HG03565 (cell line): ENCODE data around the gene PLIN4.

ENCODE experiments used
- ATAC-seq: cut with Tn5 transposase; IDR thresholded peaks from one replicate; pipeline ENCODE4 v1.9.1; 2021; ENCODE audit warnings: mild to moderate bottlenecking, moderate library complexity; ENCODE audit not compliant: unreplicated experiment

The PLIN4 gene

GRCh38 chr19:4456843-4457653 lies 61.2 kb downstream of the PLIN4 start:
- ATAC-seq, result no peak

DNA sequence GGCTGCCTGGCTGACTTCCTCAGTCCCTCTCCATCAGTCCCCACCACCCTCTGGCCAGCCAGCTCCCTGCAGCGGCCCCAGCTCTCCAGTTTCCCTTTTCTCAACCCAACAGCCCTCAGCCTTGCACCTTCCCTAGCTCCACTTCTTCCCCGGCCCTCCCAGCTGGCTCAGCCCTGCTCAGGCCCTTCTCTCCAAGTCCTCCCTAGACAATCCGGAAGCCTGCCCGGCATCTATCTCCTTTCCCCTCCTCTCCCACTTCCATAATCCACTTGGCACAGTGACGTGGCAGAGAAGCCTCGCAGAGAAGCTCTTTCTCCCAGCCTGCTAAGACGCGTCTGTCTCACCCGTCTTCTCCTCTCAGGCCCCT lies 61.8 kb downstream of the PLIN4 start:
- no peak for ATAC-seq

- no peak for ATAC-seq
Measured at GRCh38 chr19:4455719-4456475, 62.4 kb downstream of the PLIN4 start.

- no peak for ATAC-seq
Measured at GRCh38 chr19:4454747-4455718, 63.3 kb downstream of the PLIN4 start.

- no peak for ATAC-seq
Measured at GRCh38 chr19:4453232-4454179, 64.8 kb downstream of the PLIN4 start.

- ATAC-seq, result no peak
Measured at GRCh38 chr19:4452230-4452990, 65.9 kb downstream of the PLIN4 start.
